ENCODE results near the gene HAUS1. TPM values are rescaled to one million over a fixed set of nuclear protein-coding genes. Genes with fewer than 3 reads are reported as not detected.
"Not testable (repeated sequence)": the region's sequence is repeated elsewhere in the genome, so short reads cannot be mapped to it uniquely, and the experiment has no call there.

Gene HAUS1
- total RNA-seq, 1 donor from 2014 or later: 23.5 TPM

DNA sequence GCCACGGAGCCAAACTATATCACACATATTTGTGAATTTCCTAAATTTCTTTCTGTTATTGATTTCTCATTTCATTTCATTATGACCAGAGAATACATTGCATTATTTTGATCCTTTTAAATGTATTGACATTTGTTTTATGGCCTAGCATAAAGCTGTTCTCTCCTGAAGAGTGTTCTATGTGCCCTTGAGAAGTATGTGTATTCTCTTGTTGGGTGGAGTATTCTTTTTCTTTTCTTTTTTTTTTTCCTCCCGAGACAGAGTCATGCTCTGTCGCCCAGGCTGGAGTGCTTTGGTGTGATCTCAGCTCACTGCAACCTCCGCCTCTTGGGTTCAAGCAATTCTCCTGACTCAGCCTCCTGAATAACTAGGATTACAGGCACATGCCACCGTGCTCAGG, 5.2 kb downstream of the HAUS1 start:
- Mint-ChIP-seq H3K27me3 (ENCODE audit: low read depth, unreplicated experiment) (no peaks in the 10 kb centered on the region), H3K36me3 (ENCODE audit: low read depth, unreplicated experiment) (peaks cover 4% of the 10 kb centered on the region), H3K27ac (ENCODE audit: unreplicated experiment) (no peak overlapping the region), H3K4me1 (ENCODE audit: low read depth, unreplicated experiment) (peaks cover 2% of the 10 kb centered on the region), H3K4me3 (ENCODE audit: unreplicated experiment) (no peak overlapping the region), H3K9me3 (ENCODE audit: unreplicated experiment) (no peaks in the 10 kb centered on the region)
- Histone ChIP-seq H3K4me3 (ENCODE audit: insufficient read depth, low read depth, low read length) (no peak overlapping the region), H3K9ac (ENCODE audit: low read length) (no peak overlapping the region), H3K79me2 (ENCODE audit: insufficient read depth, low read length) (peaks cover 5% of the 10 kb centered on the region), H2AFZ (ENCODE audit: low read depth, low read length) (no peak overlapping the region), H3K4me2 (ENCODE audit: low read length) (no peak overlapping the region), H3K27me3 (ENCODE audit: insufficient read depth, low read length) (no peaks in the 10 kb centered on the region), H3K27ac (ENCODE audit: low read depth, low read length) (no peak overlapping the region), H3K9me3 (ENCODE audit: insufficient read depth, low read depth, low read length) (no peaks in the 10 kb centered on the region), H4K20me1 (ENCODE audit: insufficient read depth, low read length) (no peaks in the 10 kb centered on the region), H3K4me1 (ENCODE audit: insufficient read depth, low read length) (peaks cover 2% of the 10 kb centered on the region), H3K36me3 (ENCODE audit: insufficient read depth, low read length) (peaks cover 3% of the 10 kb centered on the region)
- no peak for FAIRE-seq
- no peak for DNase-seq (ENCODE audit: low read depth)
- no peak for TF ChIP-seq EZH2 (IDR thresholded peaks at IDR 0.05; ENCODE audit: insufficient read depth, low read length)
- TF ChIP-seq, protein P1, sequence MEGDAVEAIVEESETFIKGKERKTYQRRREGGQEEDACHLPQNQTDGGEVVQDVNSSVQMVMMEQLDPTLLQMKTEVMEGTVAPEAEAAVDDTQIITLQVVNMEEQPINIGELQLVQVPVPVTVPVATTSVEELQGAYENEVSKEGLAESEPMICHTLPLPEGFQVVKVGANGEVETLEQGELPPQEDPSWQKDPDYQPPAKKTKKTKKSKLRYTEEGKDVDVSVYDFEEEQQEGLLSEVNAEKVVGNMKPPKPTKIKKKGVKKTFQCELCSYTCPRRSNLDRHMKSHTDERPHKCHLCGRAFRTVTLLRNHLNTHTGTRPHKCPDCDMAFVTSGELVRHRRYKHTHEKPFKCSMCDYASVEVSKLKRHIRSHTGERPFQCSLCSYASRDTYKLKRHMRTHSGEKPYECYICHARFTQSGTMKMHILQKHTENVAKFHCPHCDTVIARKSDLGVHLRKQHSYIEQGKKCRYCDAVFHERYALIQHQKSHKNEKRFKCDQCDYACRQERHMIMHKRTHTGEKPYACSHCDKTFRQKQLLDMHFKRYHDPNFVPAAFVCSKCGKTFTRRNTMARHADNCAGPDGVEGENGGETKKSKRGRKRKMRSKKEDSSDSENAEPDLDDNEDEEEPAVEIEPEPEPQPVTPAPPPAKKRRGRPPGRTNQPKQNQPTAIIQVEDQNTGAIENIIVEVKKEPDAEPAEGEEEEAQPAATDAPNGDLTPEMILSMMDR (IDR thresholded peaks at IDR 0.05; ENCODE audit: insufficient read depth, low read depth, low read length): no peak

DNA sequence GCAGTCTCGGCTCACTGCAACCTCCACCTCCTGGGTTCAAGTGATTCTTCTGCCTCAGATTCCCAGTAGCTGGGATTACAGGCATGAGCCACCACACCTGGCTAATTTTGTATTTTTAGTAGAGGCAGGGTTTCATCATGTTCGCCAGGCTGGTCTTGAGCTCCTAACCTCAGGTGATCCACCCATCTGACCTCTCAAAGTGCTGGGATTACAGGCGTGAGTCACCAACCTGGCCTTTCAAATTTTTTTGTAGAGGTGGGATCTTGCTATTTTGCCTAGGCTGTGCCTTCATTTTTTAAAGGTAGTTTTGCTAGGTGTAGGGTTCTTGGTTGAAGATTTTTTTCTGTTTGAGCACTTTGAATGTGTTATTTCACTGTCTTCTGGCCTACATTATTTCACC, 6.2 kb downstream of the HAUS1 start:
- H3K27me3 ChIP-seq (ENCODE audit: insufficient read depth, low read length): no peaks in the 10 kb centered on the region
- no peak overlapping the region for H2AFZ ChIP-seq (ENCODE audit: low read depth, low read length)
- H3K27ac ChIP-seq (ENCODE audit: low read depth, low read length): no peak overlapping the region
- no peaks in the 10 kb centered on the region for H3K4me1 Mint-ChIP-seq (ENCODE audit: low read depth, unreplicated experiment)
- no peak overlapping the region for H3K9ac ChIP-seq (ENCODE audit: low read length)
- H4K20me1 ChIP-seq (ENCODE audit: insufficient read depth, low read length): no peaks in the 10 kb centered on the region
- no peak for FAIRE-seq
- no peak overlapping the region for H3K4me3 ChIP-seq (ENCODE audit: insufficient read depth, low read depth, low read length)
- H3K4me2 ChIP-seq (ENCODE audit: low read length): no peak overlapping the region
- H3K36me3 ChIP-seq (ENCODE audit: insufficient read depth, low read length): peaks cover 3% of the 10 kb centered on the region
- no peaks in the 10 kb centered on the region for H3K9me3 ChIP-seq (ENCODE audit: insufficient read depth, low read depth, low read length)
- DNase-seq (ENCODE audit: low read depth): no peak
- H3K79me2 ChIP-seq (ENCODE audit: insufficient read depth, low read length): peaks cover 5% of the 10 kb centered on the region
- no peaks in the 10 kb centered on the region for H3K4me1 ChIP-seq (ENCODE audit: insufficient read depth, low read length)
- no peak overlapping the region for H3K27ac Mint-ChIP-seq (ENCODE audit: unreplicated experiment)
- H3K4me3 Mint-ChIP-seq (ENCODE audit: unreplicated experiment): no peak overlapping the region
- H3K36me3 Mint-ChIP-seq (ENCODE audit: low read depth, unreplicated experiment): peaks cover 6% of the 10 kb centered on the region
- TF ChIP-seq, protein P1 (IDR thresholded peaks at IDR 0.05; ENCODE audit: insufficient read depth, low read depth, low read length): no peak
- no peak for TF ChIP-seq EZH2 (IDR thresholded peaks at IDR 0.05; ENCODE audit: insufficient read depth, low read length)
- no peaks in the 10 kb centered on the region for H3K9me3 Mint-ChIP-seq (ENCODE audit: unreplicated experiment)
- no peaks in the 10 kb centered on the region for H3K27me3 Mint-ChIP-seq (ENCODE audit: low read depth, unreplicated experiment)

DNA sequence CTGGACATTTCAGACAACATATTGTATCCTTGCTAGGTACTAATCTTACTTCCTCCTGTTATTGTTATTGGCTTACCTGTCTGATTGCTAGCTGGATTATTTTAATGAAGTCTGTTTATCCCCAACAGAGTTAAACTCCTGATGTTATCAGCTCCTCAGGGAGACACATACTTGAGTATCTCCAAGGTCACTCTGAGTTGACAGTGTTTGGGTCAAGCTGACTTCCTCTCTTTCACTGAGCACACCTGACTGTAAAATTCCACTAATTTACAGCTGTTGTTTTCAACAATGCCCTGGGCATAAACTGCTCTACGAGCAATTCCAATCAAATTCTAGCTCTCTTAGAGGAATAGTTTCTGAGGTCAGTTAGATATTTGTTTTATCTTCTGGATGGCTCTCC, 9.6 kb downstream of the HAUS1 start:
- Histone ChIP-seq H3K27me3 (ENCODE audit: insufficient read depth, low read length) (no peaks in the 10 kb centered on the region), H3K36me3 (ENCODE audit: insufficient read depth, low read length) (peaks cover 3% of the 10 kb centered on the region), H3K9ac (ENCODE audit: low read length) (no peak overlapping the region), H3K79me2 (ENCODE audit: insufficient read depth, low read length) (no peaks in the 10 kb centered on the region), H4K20me1 (ENCODE audit: insufficient read depth, low read length) (no peaks in the 10 kb centered on the region), H2AFZ (ENCODE audit: low read depth, low read length) (no peak overlapping the region), H3K27ac (ENCODE audit: low read depth, low read length) (no peak overlapping the region), H3K4me1 (ENCODE audit: insufficient read depth, low read length) (no peaks in the 10 kb centered on the region), H3K4me2 (ENCODE audit: low read length) (no peak overlapping the region), H3K4me3 (ENCODE audit: insufficient read depth, low read depth, low read length) (no peak overlapping the region), H3K9me3 (ENCODE audit: insufficient read depth, low read depth, low read length) (no peaks in the 10 kb centered on the region)
- DNase-seq (ENCODE audit: low read depth) (no peak), FAIRE-seq (no peak)
- H3K27ac Mint-ChIP-seq (ENCODE audit: unreplicated experiment): no peak overlapping the region
- no peaks in the 10 kb centered on the region for H3K27me3 Mint-ChIP-seq (ENCODE audit: low read depth, unreplicated experiment)
- peaks cover 11% of the 10 kb centered on the region for H3K36me3 Mint-ChIP-seq (ENCODE audit: low read depth, unreplicated experiment)
- H3K4me3 Mint-ChIP-seq (ENCODE audit: unreplicated experiment): no peak overlapping the region
- H3K9me3 Mint-ChIP-seq (ENCODE audit: unreplicated experiment): no peaks in the 10 kb centered on the region
- H3K4me1 Mint-ChIP-seq (ENCODE audit: low read depth, unreplicated experiment): no peaks in the 10 kb centered on the region
- TF ChIP-seq, protein P1 (IDR thresholded peaks at IDR 0.05; ENCODE audit: insufficient read depth, low read depth, low read length): no peak
- no peak for TF ChIP-seq EZH2 (IDR thresholded peaks at IDR 0.05; ENCODE audit: insufficient read depth, low read length)

DNA sequence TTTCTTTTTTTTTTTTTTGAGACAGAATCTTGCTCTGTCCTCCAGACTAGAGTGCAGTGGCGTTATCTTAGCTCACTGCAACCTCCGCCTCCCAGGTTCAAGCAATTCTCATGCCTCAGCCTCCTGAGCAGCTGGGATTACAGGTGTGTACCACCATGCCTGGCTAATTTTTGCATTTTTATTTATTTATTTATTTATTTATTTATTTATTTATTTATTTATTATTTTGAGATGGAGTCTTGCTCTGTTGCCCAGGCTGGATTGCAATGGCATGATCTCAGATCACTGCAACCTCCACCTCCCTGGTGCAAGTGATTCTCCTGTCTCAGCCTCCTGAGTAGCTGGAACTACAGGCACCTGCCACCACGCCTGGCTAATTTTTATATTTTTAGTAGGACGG, 22.4 kb downstream of the HAUS1 start:
- H3K4me3 ChIP-seq (ENCODE audit: insufficient read depth, low read depth, low read length); H3K9ac ChIP-seq (ENCODE audit: low read length); H3K4me1 ChIP-seq (ENCODE audit: insufficient read depth, low read length); H4K20me1 ChIP-seq (ENCODE audit: insufficient read depth, low read length); H2AFZ ChIP-seq (ENCODE audit: low read depth, low read length); FAIRE-seq; H3K36me3 Mint-ChIP-seq (ENCODE audit: low read depth, unreplicated experiment); H3K4me1 Mint-ChIP-seq (ENCODE audit: low read depth, unreplicated experiment); H3K4me2 ChIP-seq (ENCODE audit: low read length); H3K27ac Mint-ChIP-seq (ENCODE audit: unreplicated experiment); H3K27ac ChIP-seq (ENCODE audit: low read depth, low read length); H3K79me2 ChIP-seq (ENCODE audit: insufficient read depth, low read length); DNase-seq (ENCODE audit: low read depth); H3K9me3 ChIP-seq (ENCODE audit: insufficient read depth, low read depth, low read length); H3K27me3 Mint-ChIP-seq (ENCODE audit: low read depth, unreplicated experiment); H3K4me3 Mint-ChIP-seq (ENCODE audit: unreplicated experiment); H3K27me3 ChIP-seq (ENCODE audit: insufficient read depth, low read length); H3K9me3 Mint-ChIP-seq (ENCODE audit: unreplicated experiment): not testable (repeated sequence)
- H3K36me3 ChIP-seq (ENCODE audit: insufficient read depth, low read length): peaks cover 13% of the 10 kb centered on the region
